ENCODE results near the gene ENOX1.

Gene ENOX1

GRCh38 chr13:43472980-43473379 is 313.8 kb downstream of the ENOX1 start:
- peaks cover 13% of the 10 kb centered on the region for H3K4me1 ChIP-seq
- H3K36me3 ChIP-seq = no peaks in the 10 kb centered on the region
- no peak overlapping the region for H3K27ac ChIP-seq
- no peak overlapping the region for H3K9ac ChIP-seq
- H3K4me3 ChIP-seq = no peak overlapping the region
- no peak for TF ChIP-seq Cebpa-rat (IDR thresholded peaks at IDR 0.05)
- H3K9me3 ChIP-seq = no peaks in the 10 kb centered on the region
- no peaks in the 10 kb centered on the region for H4K20me1 ChIP-seq
- H3K4me2 ChIP-seq = no peak overlapping the region
- no peaks in the 10 kb centered on the region for H3K27me3 ChIP-seq

DNA sequence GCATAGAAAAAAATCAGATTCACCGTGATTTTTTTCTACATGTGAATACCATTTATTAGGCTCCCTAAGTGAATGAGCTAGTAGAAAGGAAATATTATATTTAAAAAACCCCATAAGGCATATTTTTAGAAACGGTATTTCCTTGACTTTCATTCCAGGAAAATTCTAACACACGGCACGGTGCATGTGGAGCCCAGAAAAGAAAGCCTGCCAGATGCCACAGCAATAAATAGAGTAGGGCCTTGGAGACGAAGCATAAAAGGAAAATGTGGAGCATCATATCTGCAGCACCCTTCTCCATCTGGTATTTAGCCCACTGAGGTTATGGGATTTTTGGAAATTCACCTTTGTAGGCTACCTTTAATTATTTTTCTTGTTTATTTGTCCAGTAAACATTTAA is 314.4 kb downstream of the ENOX1 start:
- no peaks in the 10 kb centered on the region for H3K36me3 ChIP-seq
- H3K4me2 ChIP-seq = peak overlapping the region; percentile 22; the same call in 1 of the 2 replicates
- H3K9me3 ChIP-seq = no peaks in the 10 kb centered on the region
- H3K27ac ChIP-seq = no peak overlapping the region
- no peaks in the 10 kb centered on the region for H4K20me1 ChIP-seq
- H3K27me3 ChIP-seq = no peaks in the 10 kb centered on the region
- H3K4me3 ChIP-seq = no peak overlapping the region
- peaks cover 7% of the 10 kb centered on the region for H3K4me1 ChIP-seq
- no peak overlapping the region for H3K9ac ChIP-seq
- no peak for TF ChIP-seq Cebpa-rat (IDR thresholded peaks at IDR 0.05)

- no peak for TF ChIP-seq Cebpa-rat (IDR thresholded peaks at IDR 0.05)
These were observed 316.2 kb downstream of the ENOX1 start for GRCh38 chr13:43470610-43471009.

DNA sequence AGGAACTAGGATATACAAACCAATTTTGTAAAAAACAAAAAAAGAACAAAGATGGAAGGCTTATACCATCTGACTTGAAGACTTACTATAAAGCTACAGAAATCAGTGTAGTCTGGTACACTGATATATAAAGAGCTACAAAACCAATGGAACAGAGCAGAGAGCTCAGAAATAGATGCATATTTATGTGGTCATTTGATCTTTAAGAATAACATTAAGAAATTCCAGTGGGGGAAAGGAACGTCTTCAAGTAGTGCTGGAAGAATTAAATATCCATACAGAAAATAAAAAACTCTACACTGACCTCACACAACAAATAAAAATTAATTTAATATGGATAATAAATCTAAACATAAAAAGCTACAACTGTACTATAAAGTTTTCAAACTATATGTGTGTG is 317.0 kb downstream of the ENOX1 start:
- H3K36me3 ChIP-seq = no peaks in the 10 kb centered on the region
- H3K4me1 ChIP-seq = peaks cover 7% of the 10 kb centered on the region
- H3K4me3 ChIP-seq = no peak overlapping the region
- H3K9ac ChIP-seq = no peak overlapping the region
- no peaks in the 10 kb centered on the region for H3K9me3 ChIP-seq
- H3K4me2 ChIP-seq = no peak overlapping the region
- no peak overlapping the region for H3K27ac ChIP-seq
- TF ChIP-seq Cebpa-rat (IDR thresholded peaks at IDR 0.05) = no peak
- no peaks in the 10 kb centered on the region for H4K20me1 ChIP-seq
- no peaks in the 10 kb centered on the region for H3K27me3 ChIP-seq

More at GRCh38 chr13:43470610-43471009, 316.2 kb downstream of the ENOX1 start:
- H3K27ac ChIP-seq = no peak overlapping the region
- no peak overlapping the region for H3K4me3 ChIP-seq
- no peaks in the 10 kb centered on the region for H3K27me3 ChIP-seq
- H3K9ac ChIP-seq = no peak overlapping the region
- no peak overlapping the region for H3K4me2 ChIP-seq
- no peaks in the 10 kb centered on the region for H3K9me3 ChIP-seq
- no peaks in the 10 kb centered on the region for H3K36me3 ChIP-seq
- H3K4me1 ChIP-seq = peaks cover 7% of the 10 kb centered on the region
- H4K20me1 ChIP-seq = no peaks in the 10 kb centered on the region

GRCh38 chr13:43464578-43465264 is 322.1 kb downstream of the ENOX1 start:
- no peaks in the 10 kb centered on the region for H3K27me3 ChIP-seq
- no peak overlapping the region for H3K27ac ChIP-seq
- no peak overlapping the region for H3K4me2 ChIP-seq
- no peaks in the 10 kb centered on the region for H3K36me3 ChIP-seq
- H3K4me3 ChIP-seq = no peak overlapping the region
- H3K9me3 ChIP-seq = no peaks in the 10 kb centered on the region
- H4K20me1 ChIP-seq = no peaks in the 10 kb centered on the region
- H3K9ac ChIP-seq = no peak overlapping the region
- no peak for TF ChIP-seq Cebpa-rat (IDR thresholded peaks at IDR 0.05)
- H3K4me1 ChIP-seq = no peaks in the 10 kb centered on the region

DNA sequence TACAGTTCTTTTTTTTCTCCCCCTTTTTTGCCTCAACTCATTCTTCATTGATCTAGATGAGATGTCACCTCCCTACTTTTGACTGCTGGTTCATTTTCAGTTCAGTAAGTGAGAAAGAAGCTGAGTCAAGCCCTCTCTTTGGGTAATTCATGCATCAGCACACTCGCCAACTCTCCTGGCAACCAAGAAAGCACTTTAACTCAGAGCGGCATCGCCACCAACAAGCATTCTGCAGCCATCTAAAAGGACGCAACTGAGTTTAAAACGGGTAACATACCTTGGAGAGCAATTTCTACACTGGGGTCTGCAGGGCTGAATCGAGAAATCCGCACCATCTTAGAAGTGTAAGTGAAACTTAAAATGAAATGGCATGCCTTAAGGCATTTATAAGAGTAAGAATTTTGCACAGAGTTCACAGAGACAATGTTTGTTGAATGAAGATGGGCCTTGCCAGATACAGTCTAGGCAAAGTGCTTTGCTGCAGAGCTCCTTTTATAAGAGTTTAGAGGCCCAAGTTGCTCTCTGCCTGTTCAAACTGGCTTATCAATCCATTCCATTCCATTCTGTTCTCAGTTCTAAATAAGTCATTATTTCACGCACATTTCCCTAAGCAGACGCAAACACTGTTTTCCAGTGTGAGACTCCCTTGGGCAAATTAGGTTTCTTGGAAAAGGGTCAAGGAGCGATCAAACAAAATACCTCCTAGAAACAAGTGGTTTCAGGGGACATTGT is 338.0 kb downstream of the ENOX1 start:
- TF ChIP-seq Cebpa-rat (IDR thresholded peaks at IDR 0.05) = no peak
- Histone ChIP-seq H3K27me3 (no peaks in the 10 kb centered on the region), H3K4me2 (no peak overlapping the region), H3K36me3 (no peaks in the 10 kb centered on the region), H3K9me3 (no peaks in the 10 kb centered on the region), H4K20me1 (no peaks in the 10 kb centered on the region), H3K27ac (no peak overlapping the region), H3K9ac (no peak overlapping the region), H3K4me3 (no peak overlapping the region), H3K4me1 (no peaks in the 10 kb centered on the region)

- Histone ChIP-seq H3K4me3 (no peak overlapping the region), H3K4me2 (no peak overlapping the region), H3K9me3 (no peaks in the 10 kb centered on the region), H4K20me1 (no peaks in the 10 kb centered on the region), H3K36me3 (no peaks in the 10 kb centered on the region), H3K27me3 (no peaks in the 10 kb centered on the region), H3K4me1 (no peaks in the 10 kb centered on the region), H3K9ac (no peak overlapping the region), H3K27ac (no peak overlapping the region)
- no peak for TF ChIP-seq Cebpa-rat (IDR thresholded peaks at IDR 0.05)
These were observed 340.6 kb downstream of the ENOX1 start for GRCh38 chr13:43446126-43446525.

GRCh38 chr13:43445668-43446067 is 341.1 kb downstream of the ENOX1 start:
- Histone ChIP-seq H4K20me1 (no peaks in the 10 kb centered on the region), H3K27ac (no peak overlapping the region), H3K27me3 (no peaks in the 10 kb centered on the region), H3K36me3 (no peaks in the 10 kb centered on the region), H3K9ac (no peak overlapping the region), H3K4me3 (no peak overlapping the region), H3K4me1 (no peaks in the 10 kb centered on the region), H3K4me2 (no peak overlapping the region), H3K9me3 (no peaks in the 10 kb centered on the region)
- TF ChIP-seq Cebpa-rat (IDR thresholded peaks at IDR 0.05) = no peak

GRCh38 chr13:43444081-43444480 is 342.7 kb downstream of the ENOX1 start:
- Histone ChIP-seq H3K27ac (no peak overlapping the region), H3K27me3 (no peaks in the 10 kb centered on the region), H3K4me2 (no peak overlapping the region), H3K36me3 (no peaks in the 10 kb centered on the region), H3K4me1 (no peaks in the 10 kb centered on the region), H3K9ac (no peak overlapping the region), H3K9me3 (no peaks in the 10 kb centered on the region), H3K4me3 (no peak overlapping the region), H4K20me1 (no peaks in the 10 kb centered on the region)
- TF ChIP-seq Cebpa-rat (IDR thresholded peaks at IDR 0.05) = no peak

DNA sequence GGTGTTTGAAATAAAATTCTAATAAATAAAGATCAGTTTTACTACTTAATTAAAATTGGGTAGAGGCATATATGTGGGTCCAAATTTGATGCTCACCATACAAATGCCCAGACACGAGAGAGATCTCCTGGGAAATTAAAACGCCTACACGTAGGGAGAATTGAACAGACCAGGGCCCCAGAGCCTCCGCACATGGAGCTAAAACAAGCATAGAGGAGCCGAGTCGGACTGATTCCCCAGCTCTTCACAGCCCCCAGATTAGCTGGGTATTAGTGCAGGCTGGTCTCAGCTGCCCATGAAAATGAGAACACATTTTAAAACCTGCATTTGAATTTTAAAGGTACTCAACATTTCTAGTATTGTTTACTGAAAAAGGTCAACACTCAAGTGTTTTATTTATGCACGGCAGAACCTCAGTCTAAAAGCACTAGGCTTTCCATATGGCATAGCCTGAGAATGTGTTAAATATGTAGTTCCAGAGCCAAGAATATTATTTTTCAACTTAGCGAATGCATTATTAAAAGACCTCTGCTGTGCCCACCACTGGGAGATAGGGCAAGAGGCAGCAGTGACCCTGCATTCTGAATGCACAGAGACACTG is 344.8 kb downstream of the ENOX1 start:
- Histone ChIP-seq H3K27me3 (no peaks in the 10 kb centered on the region), H3K27ac (no peak overlapping the region), H3K4me3 (no peak overlapping the region), H3K36me3 (no peaks in the 10 kb centered on the region), H3K4me2 (no peak overlapping the region), H3K9ac (no peak overlapping the region), H4K20me1 (no peaks in the 10 kb centered on the region), H3K9me3 (no peaks in the 10 kb centered on the region), H3K4me1 (no peaks in the 10 kb centered on the region)
- TF ChIP-seq Cebpa-rat (IDR thresholded peaks at IDR 0.05) = no peak
